GM21825 (cell line): ENCODE data around the gene GPANK1.
A peak's percentile ranks its signal among the peaks of the same experiment; 100 is the strongest.

Experiments used
- ATAC-seq: cut with Tn5 transposase; IDR thresholded peaks from one replicate; pipeline ENCODE4 v1.9.1; 2021; ENCODE audit warnings: mild to moderate bottlenecking, moderate library complexity; ENCODE audit not compliant: unreplicated experiment

Gene GPANK1

DNA sequence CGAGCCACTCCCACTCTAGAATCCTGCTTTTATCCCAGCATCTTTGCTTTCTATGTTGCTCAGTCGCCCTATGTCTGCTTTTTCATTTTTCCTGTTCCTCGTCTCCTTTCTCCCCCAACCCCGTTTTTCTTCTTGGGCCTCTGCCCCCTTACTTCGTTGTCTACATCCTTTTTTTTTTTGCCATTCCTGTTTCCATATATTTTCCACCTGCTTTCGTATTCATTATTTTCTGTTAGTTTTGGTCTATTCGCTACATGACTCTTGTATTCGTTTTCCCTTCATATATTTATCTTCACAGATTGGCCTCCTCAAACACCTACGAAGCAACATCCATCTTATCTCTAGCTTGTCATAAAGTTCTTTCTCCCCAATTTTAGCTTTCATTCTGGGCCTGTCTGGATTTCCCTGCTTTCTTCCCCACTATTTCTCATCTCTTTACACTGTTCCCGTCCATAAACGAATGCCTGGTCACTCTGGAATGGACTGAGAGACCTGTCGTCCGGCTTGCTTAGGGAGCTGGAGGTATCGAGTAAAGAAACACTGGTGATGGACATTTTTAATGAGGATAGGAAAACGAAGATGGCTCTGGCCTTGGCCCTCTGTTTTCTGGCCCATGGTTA is 43.4 kb downstream of the GPANK1 start:
- no peak for ATAC-seq

DNA sequence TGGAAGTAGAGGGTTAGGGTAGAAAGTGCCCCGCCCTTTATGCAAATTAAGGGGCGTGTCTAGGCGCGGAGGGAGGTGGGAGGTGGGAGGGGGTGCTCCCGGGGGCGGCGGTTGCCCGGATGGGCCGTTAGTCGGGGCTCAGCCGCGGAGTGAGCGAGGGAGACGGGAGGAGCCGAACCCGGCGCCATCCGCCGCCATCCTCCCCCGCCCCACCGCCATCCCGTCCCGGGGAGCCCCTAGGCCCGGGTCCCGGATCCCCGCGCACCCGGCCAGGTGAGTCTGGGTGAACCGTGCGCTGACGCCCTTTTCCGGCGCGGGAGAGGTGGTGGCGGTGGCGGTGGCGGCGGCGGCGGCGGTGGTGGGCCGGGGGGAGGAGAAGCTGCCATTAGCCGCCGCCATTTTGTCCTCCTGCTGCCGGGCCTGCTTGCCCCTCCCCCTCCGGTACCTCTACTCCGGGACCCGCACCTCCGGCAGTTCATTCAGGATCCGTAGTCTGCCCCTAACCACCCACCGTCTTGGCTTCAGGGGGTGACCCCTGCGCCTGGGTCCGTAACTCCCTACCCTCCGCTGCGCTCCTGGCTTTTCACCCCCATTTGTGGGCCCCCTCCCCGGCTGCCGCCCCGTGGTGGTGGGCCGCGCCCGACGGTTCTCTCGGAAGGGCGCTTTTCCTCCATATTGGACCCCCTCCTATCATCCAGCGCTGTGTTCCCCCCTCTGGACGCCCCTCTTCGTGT is 44.0 kb downstream of the GPANK1 start, which contains the start of gene PRRC2A:
PRRC2A (plus strand) TSS at position 130 of the 734 bp plus-strand sequence. CDS start 2,075 bp downstream, outside the sequence.
- peak; percentile 49 for ATAC-seq

DNA sequence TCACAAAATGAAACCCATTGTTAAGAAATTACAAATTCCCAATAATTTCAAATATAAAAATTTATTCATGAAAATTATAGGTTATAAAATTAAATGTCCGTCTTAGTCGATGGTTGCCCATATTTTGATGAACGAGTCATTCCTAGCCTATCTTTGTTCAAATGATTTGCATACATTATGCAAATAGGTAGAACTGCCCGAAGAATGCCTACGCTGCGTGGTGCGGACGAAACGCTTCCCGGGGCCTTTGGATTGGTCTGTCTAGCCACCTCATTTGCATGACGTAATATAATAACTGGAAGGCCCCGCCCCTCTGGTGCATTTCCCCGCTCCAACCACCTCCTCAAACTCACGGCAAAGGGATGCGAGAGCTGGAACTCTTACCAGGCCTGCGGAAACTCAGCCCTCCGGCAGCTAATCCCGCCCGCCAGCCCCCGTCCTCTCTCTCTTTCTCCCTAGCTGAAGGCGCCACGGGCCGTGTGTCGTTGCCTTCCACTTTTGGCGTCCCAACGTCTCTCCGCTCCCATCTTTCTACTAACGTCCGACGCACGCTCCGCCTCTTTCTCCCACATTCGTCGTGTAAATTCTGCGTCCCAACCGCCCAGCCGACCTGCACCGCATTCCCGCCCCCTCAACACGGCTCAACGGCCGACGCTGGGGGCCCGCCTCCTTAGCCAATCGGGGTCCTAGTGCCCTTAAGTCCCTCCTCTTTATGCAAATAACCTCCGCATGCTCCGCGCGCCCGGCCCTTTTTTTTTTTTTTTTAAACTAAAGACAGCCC is 44.8 kb downstream of the GPANK1 start:
- ATAC-seq: peak; percentile 75

DNA sequence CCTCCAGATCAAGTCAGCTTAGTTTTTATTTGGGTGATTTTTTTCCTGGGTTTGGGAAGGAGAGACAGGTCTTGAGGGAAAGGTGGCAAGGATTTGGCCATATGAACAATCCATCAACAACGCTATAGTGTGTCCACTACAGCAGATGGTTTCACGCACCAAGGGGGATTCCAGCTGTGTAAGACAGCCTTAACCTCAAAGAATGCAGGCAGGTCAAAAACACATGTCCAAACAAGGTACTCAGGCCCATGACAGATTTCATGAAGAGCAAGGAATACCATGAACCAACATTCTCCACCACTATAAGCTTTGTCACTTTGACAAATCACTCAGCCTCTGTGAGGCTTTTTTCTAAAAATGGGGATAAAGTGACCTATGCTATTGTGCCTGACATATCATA is 47.8 kb downstream of the GPANK1 start:
- no peak for ATAC-seq

DNA sequence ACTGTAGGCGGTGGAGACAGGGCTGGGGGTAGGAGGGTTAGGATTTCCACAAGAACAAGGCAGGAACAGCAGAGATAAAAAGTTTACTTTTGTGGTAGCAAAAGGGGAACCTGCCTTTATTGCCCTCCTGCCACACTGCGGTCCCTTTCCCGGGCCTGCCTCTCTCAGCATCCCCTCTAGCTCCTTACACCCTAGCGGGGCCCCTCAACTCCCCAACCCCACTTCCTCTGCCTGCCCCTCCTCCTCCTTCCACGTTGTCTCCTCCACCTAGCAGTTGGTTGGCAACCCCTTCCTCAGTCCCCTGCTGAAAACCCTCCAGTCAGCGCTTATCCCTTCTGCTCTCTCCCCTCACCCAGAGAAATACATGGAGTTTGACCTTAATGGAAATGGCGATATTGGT is 49.0 kb downstream of the GPANK1 start:
- no peak for ATAC-seq

DNA sequence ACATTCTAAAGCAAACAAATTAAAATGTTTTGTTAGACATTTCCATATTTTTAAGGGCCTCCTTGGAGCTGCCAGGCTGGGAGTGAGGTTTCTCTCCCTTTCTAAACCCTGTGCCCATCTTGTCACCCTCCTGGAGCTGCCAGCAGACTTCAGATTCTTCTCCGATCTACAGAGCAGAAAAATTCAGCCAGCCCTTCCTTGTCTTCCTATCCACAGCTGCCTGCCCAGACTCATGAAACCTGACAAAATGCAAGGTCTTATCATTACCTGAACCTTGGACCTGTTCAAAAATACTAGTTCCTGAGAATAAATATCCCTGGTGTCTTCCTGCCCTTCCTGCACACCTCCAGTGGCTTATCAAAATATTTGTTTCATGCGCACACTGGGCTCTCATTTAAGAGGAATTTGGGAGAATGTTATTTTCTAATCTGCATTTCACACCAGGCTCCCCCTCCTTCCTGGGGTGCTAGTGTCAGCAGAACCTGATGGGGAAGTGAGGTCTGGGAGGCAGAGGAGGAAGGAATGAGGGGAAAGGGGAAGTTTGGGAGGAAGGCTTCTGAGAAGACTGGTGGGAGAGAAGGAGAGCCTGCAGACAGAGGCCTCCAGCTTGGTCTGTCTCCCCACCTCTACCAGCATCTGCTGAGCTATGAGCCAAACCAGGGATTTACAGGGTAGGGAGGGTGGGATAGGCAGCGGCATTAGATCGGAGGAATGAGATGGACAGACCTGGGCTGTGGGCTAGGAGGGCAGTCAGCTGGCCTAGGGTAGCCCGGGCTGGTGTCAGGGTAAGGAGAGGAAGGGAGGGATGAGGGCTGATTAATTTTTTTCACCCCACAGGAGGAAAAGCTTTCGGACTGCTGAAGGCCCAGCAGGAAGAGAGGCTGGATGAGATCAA is 49.9 kb downstream of the GPANK1 start, which contains the start of gene AIF1:
AIF1 (plus strand) TSS at position 551 of the 895 bp plus-strand sequence; CDS start at position 647, 96 bp downstream.
- no peak for ATAC-seq

DNA sequence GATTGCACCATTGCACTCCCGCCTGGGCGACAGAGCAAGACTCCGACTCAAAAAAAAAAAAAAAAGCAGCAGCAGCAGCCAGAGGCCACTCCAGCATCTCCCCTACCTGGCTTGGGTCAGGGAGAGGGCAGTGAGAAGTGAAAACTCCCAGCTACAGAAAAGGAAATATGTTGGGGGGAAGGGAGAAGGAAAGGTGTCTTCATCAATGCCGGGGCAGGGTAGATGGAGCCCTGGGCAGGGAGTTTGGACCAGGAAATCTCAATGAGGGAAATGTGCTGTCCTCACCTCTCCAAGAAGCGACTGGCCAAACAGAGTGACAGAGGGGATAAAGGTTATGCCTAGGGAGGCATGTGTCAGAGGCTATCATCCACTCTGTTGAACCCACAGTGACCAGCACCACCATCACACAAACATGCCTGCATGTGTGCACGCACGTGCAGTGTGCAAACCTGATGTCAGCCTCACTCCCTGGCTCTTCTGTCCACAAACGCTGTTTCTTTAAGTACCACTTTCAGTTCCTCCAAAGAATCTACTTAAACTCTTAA is 50.6 kb downstream of the GPANK1 start:
- no peak for ATAC-seq
